Stromal cell of bone marrow (primary cell): ENCODE measurements around the gene CEBPA.

Experiments used
- DNase-seq: peaks from one replicate; pipeline ENCODE4 v3.0.0-alpha.2; 2012; ENCODE audit warnings: low read depth

Gene CEBPA

DNA sequence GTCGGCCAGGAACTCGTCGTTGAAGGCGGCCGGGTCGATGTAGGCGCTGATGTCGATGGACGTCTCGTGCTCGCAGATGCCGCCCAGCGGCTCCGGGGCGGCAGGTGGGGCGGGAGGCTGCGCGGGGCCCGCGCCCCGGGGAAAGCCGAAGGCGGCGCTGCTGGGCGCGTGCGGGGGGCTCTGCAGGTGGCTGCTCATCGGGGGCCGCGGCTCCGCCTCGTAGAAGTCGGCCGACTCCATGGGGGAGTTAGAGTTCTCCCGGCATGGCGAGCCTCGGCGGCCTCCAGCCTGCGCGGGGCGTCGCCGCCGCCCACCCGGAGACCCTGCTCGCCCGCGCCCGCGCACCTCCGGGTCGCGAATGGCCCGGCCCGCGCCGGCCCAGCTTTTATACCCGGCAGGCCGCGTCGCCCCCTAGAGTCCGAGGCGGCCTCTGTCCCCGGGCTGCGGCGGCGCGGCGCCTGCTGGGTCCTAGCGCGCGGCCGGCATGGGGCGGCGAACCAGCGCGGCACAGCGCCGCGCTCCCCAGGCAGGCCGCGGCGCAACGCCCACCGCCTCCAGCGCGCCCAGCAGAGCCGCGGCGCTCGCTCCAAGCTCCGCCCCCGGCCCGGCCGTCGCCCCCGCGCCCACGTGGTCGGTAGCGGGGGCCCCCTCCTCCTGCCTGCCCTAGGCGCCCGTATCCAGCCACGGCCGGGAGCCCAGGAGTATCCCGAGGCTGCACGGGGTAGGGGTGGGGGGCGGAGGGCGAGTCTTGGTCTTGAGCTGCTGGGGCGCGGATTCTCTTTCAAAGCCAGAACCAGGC lies at the start of gene CEBPA:
CEBPA (minus strand) TSS at position 360 of the 799 bp plus-strand sequence; CDS start at position 240, 120 bp downstream.
- peak; percentile 50 for DNase-seq

DNA sequence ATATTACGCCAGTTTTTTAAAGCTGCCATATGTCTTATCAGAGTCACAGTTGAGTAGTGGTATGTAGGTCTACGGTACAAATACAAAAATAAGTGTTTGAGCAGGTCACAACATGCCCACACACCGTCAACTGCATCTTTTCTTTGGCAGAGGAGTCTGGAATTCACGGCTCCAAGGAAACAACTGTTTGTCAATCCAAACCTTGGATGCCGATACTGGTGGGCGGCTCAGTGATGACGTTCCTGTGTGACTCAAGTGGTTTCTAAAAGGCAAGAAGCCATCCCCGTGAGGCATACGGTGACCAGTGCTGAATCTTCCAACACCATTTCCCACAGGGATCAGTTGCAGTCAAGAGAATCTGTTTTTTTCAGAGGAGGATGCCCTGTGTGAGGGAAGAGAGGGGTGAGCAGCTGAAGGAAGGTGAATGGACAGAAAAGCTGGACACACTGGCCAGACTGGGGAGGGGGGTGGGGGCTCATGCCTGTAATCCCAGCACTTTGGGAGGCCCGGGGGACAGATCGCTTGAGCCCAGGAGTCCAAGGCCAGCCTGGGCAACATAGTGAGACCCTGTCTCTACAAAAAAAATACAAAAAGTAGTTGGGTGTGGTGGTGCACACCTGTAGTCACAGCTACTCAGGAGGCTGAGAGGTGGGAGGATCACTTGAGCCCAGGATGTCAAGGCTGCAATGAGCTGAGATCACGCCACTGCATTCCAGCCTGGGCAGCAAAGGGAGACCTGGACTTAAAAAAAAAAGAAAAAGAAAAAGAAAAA lies 48.4 kb upstream of the CEBPA start:
- DNase-seq, result peak; percentile 71

DNA sequence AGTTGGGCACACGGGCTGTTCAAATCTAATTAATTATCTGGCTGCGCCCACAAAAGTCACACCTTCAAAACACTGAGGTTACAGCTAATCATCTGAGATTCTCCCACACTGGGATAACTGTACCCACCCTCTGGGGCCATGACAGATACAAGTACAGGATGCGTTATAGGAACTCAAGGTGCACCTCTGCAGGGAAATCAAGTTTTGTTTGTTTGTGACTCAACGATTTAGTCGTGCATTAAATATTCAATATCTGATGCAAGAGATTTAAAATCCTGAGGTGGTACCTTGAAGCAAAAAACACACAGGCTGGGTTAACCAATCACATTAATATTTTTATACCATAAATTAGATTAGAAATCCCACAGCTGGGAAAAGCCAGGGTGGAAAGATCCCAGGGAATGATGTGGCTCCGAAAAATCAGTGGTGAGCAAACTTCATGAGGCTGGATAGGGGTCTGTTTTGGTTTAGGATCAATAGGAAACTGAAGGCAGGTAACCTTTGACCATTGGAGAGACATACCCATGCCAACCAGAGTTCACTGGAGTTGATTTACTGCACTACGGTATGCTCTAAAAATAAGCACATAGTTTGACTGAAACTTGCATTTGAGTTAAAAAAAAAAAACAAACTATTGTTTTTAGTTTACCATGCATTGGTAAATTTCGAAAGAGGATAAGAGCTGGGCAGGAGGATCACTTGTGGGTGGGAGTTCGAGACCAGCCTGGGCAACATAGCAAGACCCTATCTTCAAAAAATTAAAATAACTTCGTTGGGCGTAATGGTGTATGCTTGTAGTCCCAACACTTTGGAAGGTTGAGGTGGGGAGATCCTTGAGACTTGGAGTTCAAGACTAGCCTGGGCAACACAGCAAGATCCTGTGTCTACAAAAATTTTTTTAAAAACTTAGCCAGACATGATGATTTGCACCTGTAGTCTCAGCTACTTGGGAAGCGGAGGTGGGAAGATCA lies 47.3 kb upstream of the CEBPA start:
- no peak for DNase-seq

DNA sequence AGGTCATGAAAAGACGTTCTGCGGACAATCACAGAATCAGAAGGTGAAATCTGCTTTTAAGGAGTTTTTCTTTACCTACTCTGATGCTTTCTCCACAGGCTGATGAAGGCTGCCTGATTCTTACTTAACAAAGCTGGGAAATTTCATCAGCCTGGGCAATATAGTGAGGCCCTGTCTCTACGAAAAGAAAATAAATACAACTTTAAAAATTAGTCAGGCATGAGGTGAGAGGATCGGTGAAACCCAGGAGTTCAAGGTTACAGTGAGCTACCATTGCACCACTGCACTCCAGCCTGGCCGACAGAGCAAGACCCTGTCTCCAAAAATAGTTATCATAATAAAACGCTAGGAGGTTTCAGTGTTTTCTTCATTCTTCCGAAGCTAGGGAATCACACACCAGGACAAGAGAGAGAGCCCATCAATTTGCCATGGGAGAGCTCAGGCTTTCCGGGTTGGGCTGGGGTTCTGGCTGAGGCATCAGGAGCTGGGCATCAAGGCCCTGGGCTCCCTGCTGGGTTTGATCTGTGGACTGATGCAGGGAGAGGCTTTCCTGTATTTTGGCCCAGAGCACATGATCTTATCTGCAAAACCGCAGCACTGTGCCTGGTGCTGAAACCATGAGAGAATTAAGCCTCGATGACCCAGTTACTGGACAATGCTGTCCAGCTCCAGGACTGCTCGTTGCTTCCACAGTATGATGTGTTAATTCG lies 46.1 kb upstream of the CEBPA start:
- DNase-seq, result no peak

GRCh38 chr19:33347300-33347699 lies 45.0 kb upstream of the CEBPA start:
- no peak for DNase-seq

GRCh38 chr19:33346665-33347064 lies 44.3 kb upstream of the CEBPA start:
- no peak for DNase-seq

DNA sequence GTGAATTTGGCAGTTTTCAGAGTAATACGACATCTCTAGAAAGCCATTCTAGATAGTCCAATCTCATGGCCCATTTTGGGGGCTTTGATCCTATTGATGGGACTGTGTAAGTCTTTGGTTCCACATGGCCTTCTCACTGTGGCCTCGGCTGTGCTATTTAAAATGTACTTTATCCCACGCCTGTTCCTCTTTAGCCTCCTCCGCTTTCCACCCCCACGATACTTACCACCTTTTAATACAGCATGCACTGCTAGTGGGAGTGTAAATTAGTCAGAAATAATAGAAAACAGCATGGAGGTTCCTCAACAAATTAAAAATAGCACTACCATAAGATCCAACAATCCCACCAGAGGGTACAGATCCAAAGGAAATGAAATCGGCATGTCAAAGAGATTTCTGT lies 42.8 kb upstream of the CEBPA start:
- no peak for DNase-seq

- no peak for DNase-seq
Measured at GRCh38 chr19:33344573-33344925, 42.2 kb upstream of the CEBPA start.

- peak; percentile 29 for DNase-seq
Measured at GRCh38 chr19:33343859-33344572, 41.7 kb upstream of the CEBPA start.

DNA sequence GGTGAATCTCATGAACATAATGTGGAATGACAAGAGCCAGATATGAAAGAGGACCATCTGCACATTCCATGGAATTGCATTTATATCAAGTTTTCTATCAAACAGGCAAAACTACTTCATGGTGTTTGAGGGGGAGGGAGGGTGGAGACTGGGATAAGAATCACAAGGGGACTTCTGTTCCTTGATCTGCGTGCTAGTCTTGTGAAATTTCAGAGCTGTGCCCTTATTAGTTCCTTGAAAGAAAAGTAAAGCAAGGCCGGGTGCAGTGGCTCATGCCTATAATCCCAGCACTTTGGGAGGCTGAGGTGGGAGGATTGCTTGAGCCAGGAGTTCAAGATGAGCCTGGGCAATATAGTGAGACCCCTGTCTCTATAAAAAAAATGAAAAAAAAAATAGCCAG lies 41.0 kb upstream of the CEBPA start:
- DNase-seq, result no peak

DNA sequence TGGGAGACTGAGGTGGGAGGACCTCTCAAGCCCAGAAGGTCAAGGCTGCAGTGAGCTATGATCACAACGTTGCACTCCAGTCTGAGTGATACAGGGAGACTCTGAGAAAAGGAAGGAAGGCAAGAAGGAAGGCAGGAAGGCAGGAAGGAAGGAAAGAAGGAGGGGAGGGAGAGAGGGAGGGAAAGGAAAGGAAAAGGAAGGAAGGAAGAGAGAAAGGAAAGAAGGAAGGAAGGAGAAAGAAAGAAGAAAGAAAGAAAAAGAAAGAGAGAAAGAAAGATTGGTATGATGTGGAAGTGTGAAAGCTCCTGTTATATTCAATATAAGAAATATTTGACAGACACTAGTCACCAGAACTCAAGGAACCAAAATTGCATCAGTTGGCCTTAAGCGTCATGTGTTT lies 38.7 kb upstream of the CEBPA start:
- no peak for DNase-seq

GRCh38 chr19:33339016-33339984 lies 37.0 kb upstream of the CEBPA start:
- no peak for DNase-seq

- DNase-seq, result no peak
Measured at GRCh38 chr19:33335446-33335845, 33.1 kb upstream of the CEBPA start.

GRCh38 chr19:33334271-33334670 lies 31.9 kb upstream of the CEBPA start:
- no peak for DNase-seq

GRCh38 chr19:33333642-33334041 lies 31.3 kb upstream of the CEBPA start:
- no peak for DNase-seq

- DNase-seq, result no peak
Measured at GRCh38 chr19:33333151-33333550, 30.8 kb upstream of the CEBPA start.

DNA sequence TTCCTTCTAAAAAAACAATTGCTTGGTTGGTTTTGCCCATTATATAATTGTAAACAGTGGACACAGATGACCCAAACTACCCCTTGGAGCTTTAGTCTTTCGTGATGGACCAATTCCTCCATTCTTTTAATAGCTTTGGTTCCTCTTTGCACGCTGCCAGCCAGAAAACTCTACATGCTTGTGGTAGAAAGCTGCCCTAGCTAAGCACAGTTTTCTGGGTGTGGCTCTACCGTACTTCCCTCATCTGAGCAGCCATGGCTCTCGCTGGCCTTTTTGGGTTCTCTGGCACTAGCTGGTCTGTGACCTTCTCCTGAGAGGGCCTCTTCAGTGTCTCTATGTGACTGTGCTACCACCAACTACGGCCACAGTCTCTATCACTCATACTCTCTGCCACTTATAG lies 29.9 kb upstream of the CEBPA start:
- no peak for DNase-seq

- no peak for DNase-seq
Measured at GRCh38 chr19:33329736-33330135, 27.4 kb upstream of the CEBPA start.

DNA sequence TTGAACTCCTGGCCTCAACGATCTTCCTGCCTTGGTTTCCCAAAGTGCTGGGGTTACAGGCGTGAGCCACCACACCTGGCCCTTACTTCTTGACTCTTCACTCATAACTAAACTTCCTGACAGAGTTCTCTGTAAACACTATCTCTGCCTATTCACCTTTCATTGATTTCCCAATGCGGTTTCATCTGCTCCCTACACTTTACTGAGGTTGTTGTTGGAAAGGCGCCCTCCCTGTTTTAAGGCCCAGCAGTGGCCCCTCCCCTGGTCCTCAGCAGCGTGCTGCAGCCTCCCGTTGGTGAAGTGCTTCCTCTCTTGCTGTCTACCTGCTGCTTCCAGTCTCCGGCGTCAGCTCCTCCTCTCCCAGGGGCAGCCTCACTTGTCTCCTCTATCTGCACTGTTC lies 26.7 kb upstream of the CEBPA start:
- DNase-seq, result no peak

DNA sequence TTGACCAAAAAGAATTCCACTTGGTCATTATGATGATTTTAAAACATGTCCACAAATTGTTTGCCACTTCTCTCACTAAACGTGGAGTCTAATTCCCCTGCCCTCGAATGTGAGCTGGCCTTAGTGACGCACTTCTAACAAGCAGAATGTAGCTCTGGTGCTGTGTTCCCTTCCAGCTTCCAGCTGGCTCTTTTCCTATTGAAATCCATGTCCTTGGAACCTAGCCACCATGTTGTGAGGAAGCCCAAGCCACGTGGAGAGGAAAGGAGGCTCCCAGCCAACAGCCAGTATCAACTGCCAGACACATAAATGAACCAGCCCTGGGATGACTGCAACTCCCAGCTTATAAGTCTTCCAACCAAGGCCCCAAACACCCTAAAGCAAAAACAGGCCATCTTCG lies 23.6 kb upstream of the CEBPA start:
- DNase-seq, result peak; percentile 47
